DND-41 (cell line): Measurements from ENCODE around the gene UNC5CL.
"Not testable (repeated sequence)": the region's sequence is repeated elsewhere in the genome, so short reads cannot be mapped to it uniquely, and the experiment has no call there.

Experiments used
- ATAC-seq: fragments of 200-7000 bp; cut with Tn5 transposase; 3 replicates; pipeline ENCODE4 v1.9.1; 2021; ENCODE audit warnings: low read depth; ENCODE audit not compliant: insufficient read depth
- DNase-seq: peaks from one replicate; pipeline ENCODE4 v3.0.0-alpha.2; 2020
- H2AFZ ChIP-seq: 2 replicates; pipeline ENCODE4 v1.6.0; 2012; ENCODE audit warnings: low read depth, low read length
- H3K27ac ChIP-seq: 2 replicates; pipeline ENCODE4 v1.5.1; 2012; ENCODE audit warnings: low read length, inconsistent platforms
- H3K27me3 ChIP-seq: fragments of 200-600 bp; sonication (generic); 2 replicates; pipeline ENCODE4 v1.6.0; 2012; ENCODE audit warnings: low read length, mild to moderate bottlenecking, inconsistent platforms; ENCODE audit not compliant: insufficient read depth, poor library complexity
- H3K36me3 ChIP-seq: 2 replicates; pipeline ENCODE4 v1.5.1; 2012; ENCODE audit warnings: low read length, inconsistent platforms; ENCODE audit not compliant: insufficient read depth
- H3K4me1 ChIP-seq: 2 replicates; pipeline ENCODE4 v1.5.1; 2012; ENCODE audit warnings: mild to moderate bottlenecking, low read length; ENCODE audit not compliant: insufficient read depth
- H3K4me2 ChIP-seq: 2 replicates; pipeline ENCODE4 v1.6.0; 2012; ENCODE audit warnings: mild to moderate bottlenecking, moderate library complexity, low read length, inconsistent platforms; ENCODE audit not compliant: insufficient read depth
- H3K4me3 ChIP-seq, 2 experiments: fragments of 200-600 bp in 1 of 2; shearing (Covaris generic) in 1 of 2; 2 replicates each; pipeline ENCODE4 v1.5.1; 2012 to 2016; ENCODE audit warnings: inconsistent platforms in 2 of 2, low read length in 2 of 2, mild to moderate bottlenecking in 2 of 2, low read depth in 1 of 2, moderate library complexity in 1 of 2
- H3K79me2 ChIP-seq: 2 replicates; pipeline ENCODE4 v1.6.0; 2012; ENCODE audit warnings: low read length, inconsistent platforms; ENCODE audit not compliant: insufficient read depth
- H3K9ac ChIP-seq: 2 replicates; pipeline ENCODE4 v1.6.0; 2012; ENCODE audit warnings: low read depth, mild to moderate bottlenecking, inconsistent platforms, low read length, moderate library complexity
- H3K9me3 ChIP-seq: 2 replicates; pipeline ENCODE4 v1.5.1; 2012; ENCODE audit warnings: low read length, moderate library complexity, mild to moderate bottlenecking, inconsistent platforms; ENCODE audit not compliant: insufficient read depth, severe bottlenecking
- H4K20me1 ChIP-seq: 2 replicates; pipeline ENCODE4 v1.6.0; 2012; ENCODE audit warnings: low read length; ENCODE audit not compliant: insufficient read depth
- CTCF ChIP-seq: IDR thresholded peaks from 2 replicates; pipeline ENCODE4 v1.5.1; 2012; ENCODE audit warnings: borderline replicate concordance, low read length, moderate library complexity, mild to moderate bottlenecking; ENCODE audit not compliant: poor library complexity, severe bottlenecking; ENCODE audit errors: extremely low read depth
- EZH2 ChIP-seq: IDR thresholded peaks from 3 replicates; pipeline ENCODE4 v1.6.1; 2012; ENCODE audit warnings: borderline replicate concordance, low read depth, mild to moderate bottlenecking, moderate library complexity, low read length, inconsistent platforms; ENCODE audit not compliant: severe bottlenecking

The UNC5CL gene

GRCh38 chr6:41017663-41018062 is 21.4 kb downstream of the UNC5CL start:
- Histone ChIP-seq H3K4me1 (no peaks in the 10 kb centered on the region), H4K20me1 (no peaks in the 10 kb centered on the region; the same call in 1 of the 2 replicates), H3K27me3 (no peaks in the 10 kb centered on the region), H3K4me2 (no peak overlapping the region), H3K9ac (no peak overlapping the region), H3K4me3 (no peak overlapping the region), H2AFZ (no peak overlapping the region), H3K27ac (no peak overlapping the region), H3K9me3 (no peaks in the 10 kb centered on the region), H3K36me3 (no peaks in the 10 kb centered on the region), H3K79me2 (no peaks in the 10 kb centered on the region)
- ATAC-seq (no peak), DNase-seq (no peak)
- TF ChIP-seq CTCF (no peak), EZH2 (no peak)

- not testable (repeated sequence) for ATAC-seq
These were observed 23.2 kb downstream of the UNC5CL start for GRCh38 chr6:41015860-41016259.

GRCh38 chr6:41014780-41015179 is 24.2 kb downstream of the UNC5CL start:
- DNase-seq (no peak), ATAC-seq (no peak)
- Histone ChIP-seq H3K27ac (no peak overlapping the region), H3K27me3 (no peaks in the 10 kb centered on the region), H3K79me2 (no peaks in the 10 kb centered on the region), H3K4me2 (no peak overlapping the region), H3K9me3 (no peaks in the 10 kb centered on the region), H2AFZ (no peak overlapping the region), H3K4me1 (no peaks in the 10 kb centered on the region), H3K9ac (no peak overlapping the region), H3K4me3 (no peak overlapping the region), H3K36me3 (no peaks in the 10 kb centered on the region), H4K20me1 (no peaks in the 10 kb centered on the region; the same call in 1 of the 2 replicates)
- no peak for TF ChIP-seq CTCF
- TF ChIP-seq EZH2 = no peak

More at GRCh38 chr6:41015860-41016259, 23.2 kb downstream of the UNC5CL start:
- not testable (repeated sequence) for H3K4me2 ChIP-seq, H3K9ac ChIP-seq, H3K4me3 ChIP-seq, H3K4me1 ChIP-seq, H2AFZ ChIP-seq, H3K27ac ChIP-seq, H3K9me3 ChIP-seq, H3K36me3 ChIP-seq, H3K27me3 ChIP-seq, H3K79me2 ChIP-seq, H4K20me1 ChIP-seq, DNase-seq

- Histone ChIP-seq H3K9ac (no peak overlapping the region), H3K9me3 (no peaks in the 10 kb centered on the region), H2AFZ (no peak overlapping the region), H3K4me2 (no peak overlapping the region), H3K36me3 (no peaks in the 10 kb centered on the region), H3K4me3 (no peak overlapping the region), H3K4me1 (no peaks in the 10 kb centered on the region), H3K27me3 (no peaks in the 10 kb centered on the region), H4K20me1 (no peaks in the 10 kb centered on the region; the same call in 1 of the 2 replicates), H3K27ac (no peak overlapping the region), H3K79me2 (no peaks in the 10 kb centered on the region)
- DNase-seq (no peak), ATAC-seq (no peak)
- no peak for TF ChIP-seq EZH2
- no peak for TF ChIP-seq CTCF
These were observed 25.4 kb downstream of the UNC5CL start for GRCh38 chr6:41013466-41014153.
